RWPE2 (cell line): ENCODE data around the gene RBMS3.

Source experiments
- ATAC-seq: fragments of 200-7000 bp; cut with Tn5 transposase; 3 replicates; pipeline ENCODE4 v1.9.1; 2021; ENCODE audit warnings: low read depth
- DNase-seq: peaks from one replicate; pipeline ENCODE4 v3.0.0-alpha.2; 2020; ENCODE audit warnings: low spot score
- H3K27ac ChIP-seq: fragments of 450-650 bp; 2 replicates; pipeline ENCODE4 v1.5.1; 2017; ENCODE audit warnings: mild to moderate bottlenecking; ENCODE audit not compliant: poor library complexity, severe bottlenecking
- H3K27me3 ChIP-seq: fragments of 250-450 bp; sonication (Bioruptor Pico); 2 replicates; pipeline ENCODE4 v1.5.1; 2021; ENCODE audit warnings: mild to moderate bottlenecking, moderate library complexity; ENCODE audit not compliant: insufficient read depth, poor library complexity, severe bottlenecking
- H3K36me3 ChIP-seq: fragments of 250-450 bp; sonication (Bioruptor Pico); 2 replicates; pipeline ENCODE4 v1.5.1; 2020; ENCODE audit warnings: low read depth, mild to moderate bottlenecking, moderate library complexity
- H3K4me1 ChIP-seq: fragments of 250-450 bp; sonication (Bioruptor Pico); 2 replicates; pipeline ENCODE4 v1.5.1; 2021; ENCODE audit warnings: mild to moderate bottlenecking, moderate library complexity; ENCODE audit not compliant: insufficient read depth, poor library complexity, severe bottlenecking
- H3K4me3 ChIP-seq: fragments of 250-450 bp; sonication (Bioruptor Pico); 2 replicates; pipeline ENCODE4 v1.5.1; 2021; ENCODE audit warnings: mild to moderate bottlenecking, moderate library complexity; ENCODE audit not compliant: severe bottlenecking
- H3K9me3 ChIP-seq: fragments of 250-450 bp; sonication (Bioruptor Pico); 2 replicates; pipeline ENCODE4 v1.5.1; 2021; ENCODE audit warnings: mild to moderate bottlenecking, moderate library complexity; ENCODE audit not compliant: severe bottlenecking
- TF ChIP-seq, protein P1 (sequence below): fragments of 450-650 bp; IDR thresholded peaks from one replicate; pipeline ENCODE4 v1.5.1; 2017; ENCODE audit warnings: mild to moderate bottlenecking, moderate library complexity; ENCODE audit not compliant: poor library complexity, severe bottlenecking

Gene RBMS3

GRCh38 chr3:29949940-29950616, 669.2 kb downstream of the RBMS3 start:
- no peaks in the 10 kb centered on the region for H3K27me3 ChIP-seq
- DNase-seq, result no peak
- TF ChIP-seq, protein P1, sequence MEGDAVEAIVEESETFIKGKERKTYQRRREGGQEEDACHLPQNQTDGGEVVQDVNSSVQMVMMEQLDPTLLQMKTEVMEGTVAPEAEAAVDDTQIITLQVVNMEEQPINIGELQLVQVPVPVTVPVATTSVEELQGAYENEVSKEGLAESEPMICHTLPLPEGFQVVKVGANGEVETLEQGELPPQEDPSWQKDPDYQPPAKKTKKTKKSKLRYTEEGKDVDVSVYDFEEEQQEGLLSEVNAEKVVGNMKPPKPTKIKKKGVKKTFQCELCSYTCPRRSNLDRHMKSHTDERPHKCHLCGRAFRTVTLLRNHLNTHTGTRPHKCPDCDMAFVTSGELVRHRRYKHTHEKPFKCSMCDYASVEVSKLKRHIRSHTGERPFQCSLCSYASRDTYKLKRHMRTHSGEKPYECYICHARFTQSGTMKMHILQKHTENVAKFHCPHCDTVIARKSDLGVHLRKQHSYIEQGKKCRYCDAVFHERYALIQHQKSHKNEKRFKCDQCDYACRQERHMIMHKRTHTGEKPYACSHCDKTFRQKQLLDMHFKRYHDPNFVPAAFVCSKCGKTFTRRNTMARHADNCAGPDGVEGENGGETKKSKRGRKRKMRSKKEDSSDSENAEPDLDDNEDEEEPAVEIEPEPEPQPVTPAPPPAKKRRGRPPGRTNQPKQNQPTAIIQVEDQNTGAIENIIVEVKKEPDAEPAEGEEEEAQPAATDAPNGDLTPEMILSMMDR, result no peak
- H3K9me3 ChIP-seq, result no peaks in the 10 kb centered on the region
- H3K4me3 ChIP-seq, result no peak overlapping the region
- no peak overlapping the region for H3K27ac ChIP-seq
- H3K4me1 ChIP-seq, result peaks cover 6% of the 10 kb centered on the region
- no peaks in the 10 kb centered on the region for H3K36me3 ChIP-seq
- ATAC-seq, result no peak

GRCh38 chr3:29952431-29952830, 671.6 kb downstream of the RBMS3 start:
- no peaks in the 10 kb centered on the region for H3K36me3 ChIP-seq
- DNase-seq (no peak), ATAC-seq (no peak)
- TF ChIP-seq, protein P1, result no peak
- no peak overlapping the region for H3K27ac ChIP-seq
- H3K4me1 ChIP-seq, result peaks cover 6% of the 10 kb centered on the region
- H3K4me3 ChIP-seq, result no peak overlapping the region
- H3K27me3 ChIP-seq, result no peaks in the 10 kb centered on the region
- no peaks in the 10 kb centered on the region for H3K9me3 ChIP-seq

GRCh38 chr3:29955413-29955812, 674.5 kb downstream of the RBMS3 start:
- no peak for DNase-seq

DNA sequence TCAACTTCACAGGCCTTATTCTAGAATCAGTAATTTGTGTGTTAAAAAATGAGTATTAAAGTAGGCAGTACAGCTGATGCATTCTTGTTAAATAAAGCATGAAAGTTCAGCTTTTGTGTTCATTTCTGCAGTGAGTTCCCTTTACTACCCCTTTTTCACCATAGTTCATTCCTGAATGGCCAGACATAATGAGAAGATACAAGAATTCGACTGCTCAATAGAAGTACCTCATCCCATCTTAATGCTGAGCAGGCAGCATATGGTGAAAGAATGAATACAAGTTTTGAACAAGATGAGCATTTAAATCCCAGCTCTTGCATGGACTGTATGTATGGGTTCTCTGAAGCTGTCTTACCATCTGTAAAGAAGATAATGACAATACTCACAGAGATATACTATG, 677.9 kb downstream of the RBMS3 start:
- Histone ChIP-seq H3K36me3 (no peaks in the 10 kb centered on the region), H3K27me3 (no peaks in the 10 kb centered on the region), H3K4me3 (no peak overlapping the region), H3K4me1 (no peaks in the 10 kb centered on the region), H3K9me3 (no peaks in the 10 kb centered on the region), H3K27ac (no peak overlapping the region)
- TF ChIP-seq, protein P1, result no peak
- no peak for ATAC-seq
- DNase-seq, result no peak

More at GRCh38 chr3:29955413-29955812, 674.5 kb downstream of the RBMS3 start:
- Histone ChIP-seq H3K9me3 (no peaks in the 10 kb centered on the region), H3K4me1 (no peaks in the 10 kb centered on the region), H3K36me3 (no peaks in the 10 kb centered on the region), H3K4me3 (no peak overlapping the region), H3K27me3 (no peaks in the 10 kb centered on the region), H3K27ac (no peak overlapping the region)
- TF ChIP-seq, protein P1, result no peak
- no peak for ATAC-seq

- no peaks in the 10 kb centered on the region for H3K4me1 ChIP-seq
- no peaks in the 10 kb centered on the region for H3K36me3 ChIP-seq
- H3K27me3 ChIP-seq, result no peaks in the 10 kb centered on the region
- ATAC-seq (no peak), DNase-seq (no peak)
- H3K9me3 ChIP-seq, result no peaks in the 10 kb centered on the region
- TF ChIP-seq, protein P1, result no peak
- H3K4me3 ChIP-seq, result no peak overlapping the region
- H3K27ac ChIP-seq, result no peak overlapping the region
Observed at GRCh38 chr3:29971895-29972294, 691.0 kb downstream of the RBMS3 start.
